KBM-7 (cell line): ENCODE data around the gene ALDH1L1.
A peak's percentile ranks its signal among the peaks of the same experiment; 100 is the strongest.

Experiments used
- DNase-seq: peaks from one replicate; pipeline ENCODE4 v3.0.0-alpha.2; 2015
- in situ Hi-C: fragments of 300-500 bp; cut with MboI; formaldehyde crosslinking; loops from 2 replicates; pipeline ENCODE4 v1.14.3; 2020; ENCODE audit warnings: low sequenced_read_pairs, low pct_unique_long_range_greater_than_20kb, mixed read lengths

ALDH1L1 gene

DNA sequence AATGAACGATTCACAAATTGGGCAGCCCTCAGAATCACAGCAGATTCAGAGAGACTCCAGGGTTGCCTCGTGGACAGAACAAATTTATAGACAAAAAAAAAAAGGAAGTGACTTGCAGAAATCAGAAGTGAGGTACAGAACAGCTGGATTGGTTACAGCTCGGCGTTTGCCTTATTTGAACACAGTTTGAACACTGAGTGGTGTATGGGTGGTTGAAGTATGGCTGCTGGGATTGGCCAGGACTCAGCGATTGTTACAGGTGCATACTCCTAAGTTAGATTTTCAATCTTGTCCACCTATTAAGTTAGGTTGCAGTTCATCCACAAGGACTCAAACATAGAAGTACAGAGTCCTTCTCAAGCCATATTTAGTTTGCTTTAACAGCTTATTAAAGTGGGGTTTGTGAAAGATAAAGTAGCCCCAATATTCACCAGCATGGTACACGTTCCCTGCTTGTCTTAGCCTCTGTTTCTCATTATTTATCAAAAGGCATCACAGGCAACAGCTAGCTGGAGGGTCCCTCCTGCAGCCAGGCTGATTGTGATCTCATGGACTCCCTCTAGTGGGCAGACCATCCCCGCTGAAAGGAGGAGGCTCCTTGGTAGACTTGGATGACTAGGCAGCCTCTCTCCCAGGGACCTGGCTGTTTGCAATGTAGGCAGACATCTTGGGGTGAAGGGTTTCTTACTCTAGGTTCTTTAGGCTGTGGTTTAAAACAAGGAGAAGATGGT is 17.6 kb upstream of the ALDH1L1 start:
- in situ Hi-C loops = no loop called here
- DNase-seq = peak; percentile 73

- in situ Hi-C loops = no loop called here
- DNase-seq = no peak
Observed at GRCh38 chr3:126197343-126197742, 17.0 kb upstream of the ALDH1L1 start.

- in situ Hi-C loops = no loop called here
- DNase-seq = no peak
Observed at GRCh38 chr3:126194713-126195305, 14.4 kb upstream of the ALDH1L1 start.

GRCh38 chr3:126191246-126191645 is 10.9 kb upstream of the ALDH1L1 start:
- in situ Hi-C loops = no loop called here
- DNase-seq = no peak

GRCh38 chr3:126187920-126188319 is 7.5 kb upstream of the ALDH1L1 start:
- in situ Hi-C loops = no loop called here
- DNase-seq = no peak

DNA sequence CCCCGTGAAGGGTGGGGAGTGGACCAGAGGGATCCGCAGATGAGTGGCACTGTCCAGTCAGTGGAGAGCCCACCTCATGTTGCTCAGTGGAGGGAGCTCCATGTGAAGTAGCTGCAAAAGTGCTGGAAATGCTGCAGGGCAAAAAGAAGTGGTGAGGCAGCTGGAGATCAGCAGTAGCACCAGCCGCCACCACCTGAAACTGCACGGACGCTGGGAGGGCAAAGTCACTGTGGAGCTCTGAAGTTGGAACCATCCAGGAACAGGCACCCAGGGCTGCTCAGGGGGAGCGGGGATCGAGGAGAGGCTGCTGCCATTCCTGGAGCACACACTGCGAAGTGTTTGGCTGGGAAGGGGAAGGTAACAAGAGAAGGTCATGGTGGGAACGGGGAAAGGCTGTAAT is 6.4 kb upstream of the ALDH1L1 start:
- no peak for DNase-seq
- in situ Hi-C loops = no loop called here

DNA sequence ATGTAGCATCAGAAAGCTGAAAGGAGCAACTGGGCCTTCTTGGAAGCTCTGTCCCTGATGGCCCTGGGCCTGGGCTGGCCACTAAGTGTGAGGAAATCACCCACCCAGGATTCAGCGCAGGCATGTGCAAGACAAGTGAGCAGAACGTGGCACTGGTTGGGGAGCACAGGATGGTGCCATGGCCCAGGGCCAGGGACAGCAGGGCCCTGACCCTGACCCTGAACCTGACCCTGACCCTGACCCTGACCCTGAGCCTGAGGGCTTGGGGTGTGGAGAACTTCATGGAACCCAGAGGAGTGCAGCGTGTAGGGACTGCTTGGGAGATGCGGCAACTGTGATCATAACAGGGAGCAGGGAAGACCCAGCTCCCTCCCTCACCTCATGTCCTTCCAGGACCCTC is 5.9 kb upstream of the ALDH1L1 start:
- DNase-seq = no peak
- in situ Hi-C loops = no loop called here

DNA sequence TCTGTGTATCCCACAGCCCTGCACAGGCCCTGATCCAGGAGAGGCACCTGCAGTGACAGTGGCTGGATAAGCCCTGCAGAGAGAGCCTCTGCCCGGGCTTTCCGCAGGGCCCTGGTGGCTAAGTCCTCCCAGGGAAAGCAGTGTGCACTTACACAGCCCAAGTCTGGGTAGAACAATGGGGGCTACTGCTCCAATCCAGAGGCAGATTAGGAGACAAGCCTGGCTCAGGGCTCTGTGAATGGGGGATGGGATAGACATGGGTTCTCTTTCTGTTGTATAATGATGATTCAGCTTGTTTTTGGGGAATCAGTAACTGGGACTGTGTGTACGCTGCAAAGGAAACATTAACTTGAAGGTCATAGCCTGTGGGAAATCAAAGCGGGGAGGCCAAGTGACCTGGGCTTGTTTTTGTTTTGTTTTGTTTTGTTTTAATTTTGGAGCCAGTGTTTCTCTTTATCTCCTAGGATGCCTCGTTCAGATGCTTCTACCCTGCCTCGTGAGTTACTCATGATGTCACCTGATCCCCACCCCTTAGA is 4.1 kb upstream of the ALDH1L1 start:
- in situ Hi-C loops = no loop called here
- no peak for DNase-seq

DNA sequence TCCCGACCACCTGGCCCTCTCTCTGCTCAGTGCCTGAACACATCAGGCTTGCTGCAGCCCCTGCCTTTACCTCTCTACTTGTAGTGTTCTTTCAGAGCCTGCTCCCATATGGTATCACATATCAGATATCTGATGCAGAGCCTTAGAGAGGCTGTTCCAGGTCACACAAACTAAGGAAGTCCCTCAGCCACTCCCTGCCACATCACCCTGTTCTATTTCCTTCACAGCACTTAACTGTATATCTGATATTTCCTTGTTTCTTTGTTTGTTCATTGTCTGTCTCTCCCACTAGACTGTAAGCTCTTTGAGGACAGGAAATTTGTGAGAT is 976 bp upstream of the ALDH1L1 start:
- DNase-seq = no peak
- in situ Hi-C loops = no loop called here

- no peak for DNase-seq
- in situ Hi-C loops = no loop called here
Observed at GRCh38 chr3:126179825-126180476, 435 bp downstream of the ALDH1L1 start.

GRCh38 chr3:126170073-126170777 is 10.2 kb downstream of the ALDH1L1 start:
- in situ Hi-C loops = no loop called here
- DNase-seq = peak; percentile 5

GRCh38 chr3:126167566-126167965 is 12.8 kb downstream of the ALDH1L1 start:
- in situ Hi-C loops = no loop called here
- no peak for DNase-seq

DNA sequence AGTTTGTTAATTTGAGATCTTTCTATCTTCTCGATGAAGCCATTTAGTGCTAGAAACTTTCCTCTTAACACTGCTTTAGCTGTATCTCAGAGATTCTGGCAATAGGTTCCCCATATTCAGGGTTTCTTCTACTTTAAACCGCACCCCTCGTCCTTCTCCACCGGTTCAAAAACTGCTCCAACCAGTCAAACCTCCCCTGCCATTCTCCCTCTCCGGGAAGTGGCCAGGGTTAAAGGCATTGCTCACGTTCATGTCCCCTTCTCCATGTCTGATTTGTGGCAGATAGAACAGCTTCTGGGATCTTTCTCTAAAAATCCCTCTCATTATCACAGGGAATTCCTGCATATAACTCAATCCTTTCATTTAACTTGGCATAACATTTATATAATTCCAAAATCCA is 14.4 kb downstream of the ALDH1L1 start:
- no peak for DNase-seq
- in situ Hi-C loops = no loop called here

DNA sequence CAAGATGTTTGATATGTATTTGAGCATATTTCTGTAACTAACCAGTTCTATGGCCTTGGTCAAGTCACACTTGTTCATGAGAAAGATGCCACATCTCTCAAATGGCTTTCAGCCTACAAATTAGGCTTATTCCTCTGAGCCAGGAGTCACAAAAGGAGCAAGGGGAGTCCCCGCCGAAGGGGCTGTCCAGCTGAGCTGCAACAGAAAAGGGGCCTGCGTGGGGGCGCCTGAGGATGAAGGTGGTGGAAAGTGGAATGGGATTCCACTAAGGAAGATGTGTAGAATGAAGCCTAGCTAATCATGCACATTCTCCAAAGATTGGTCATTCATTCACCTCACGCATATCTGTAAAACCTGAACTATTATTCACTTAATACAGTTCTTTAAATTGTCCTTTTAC is 19.1 kb downstream of the ALDH1L1 start:
- in situ Hi-C loops = no loop called here
- DNase-seq = no peak

GRCh38 chr3:126160243-126161210 is 19.9 kb downstream of the ALDH1L1 start:
- no peak for DNase-seq
- in situ Hi-C loops = no loop called here

DNA sequence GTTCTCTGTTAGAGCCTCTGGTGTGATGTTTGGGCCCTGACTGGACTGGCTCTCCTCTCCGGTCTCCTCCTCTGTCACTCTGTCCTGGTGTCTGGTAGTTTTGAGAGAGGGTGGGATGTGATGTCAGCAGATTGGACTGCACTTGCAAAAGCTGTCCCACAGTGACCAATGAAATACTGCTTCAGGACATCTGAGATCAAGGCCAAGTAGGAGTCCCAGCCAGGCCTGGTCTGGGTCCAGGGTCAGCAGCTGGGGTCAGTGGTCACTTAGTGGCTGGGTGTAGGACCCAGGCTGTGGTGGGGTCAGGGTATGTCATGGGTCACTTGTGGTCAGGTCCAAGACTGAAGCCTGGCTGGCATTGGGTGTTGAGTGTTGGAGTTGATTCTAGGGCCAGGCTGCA is 20.9 kb downstream of the ALDH1L1 start:
- DNase-seq = no peak
- in situ Hi-C loops = no loop called here

DNA sequence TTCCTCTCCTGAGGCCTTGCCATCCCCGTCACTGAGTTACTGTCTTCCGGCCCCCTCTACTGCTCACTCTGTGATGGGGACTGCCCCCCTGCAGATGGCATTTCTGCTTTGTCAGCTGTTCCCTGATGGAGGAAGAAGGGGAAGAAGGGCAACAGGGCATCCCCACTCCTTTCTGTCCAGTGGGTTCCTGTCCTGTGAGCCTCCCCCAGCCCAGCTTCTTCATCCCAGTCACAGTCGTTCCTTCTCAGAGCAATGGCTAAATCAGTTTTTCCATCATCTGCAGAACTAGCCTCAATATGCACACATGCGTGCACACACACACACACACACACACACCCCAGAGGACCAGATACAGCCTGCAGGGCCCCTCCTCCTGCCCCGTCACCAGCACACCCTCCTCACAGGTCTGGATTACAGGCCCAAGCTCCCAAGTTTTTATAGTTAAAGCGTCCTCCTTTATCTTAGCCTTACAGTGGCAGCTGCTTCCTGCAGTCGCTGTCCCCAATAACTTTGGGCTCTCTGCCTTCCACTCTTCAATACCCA is 21.4 kb downstream of the ALDH1L1 start:
- in situ Hi-C loops = no loop called here
- DNase-seq = no peak

- in situ Hi-C loops = no loop called here
- no peak for DNase-seq
Observed at GRCh38 chr3:126158016-126158911, 22.1 kb downstream of the ALDH1L1 start.
